ENCODE measurements around the gene TOB1.

TOB1 gene

GRCh38 chr17:50843150-50843905 is 22.8 kb downstream of the TOB1 start:
- H3K4me1 ChIP-seq (ENCODE audit: control insufficient read depth, insufficient read depth, low read length) = no peaks in the 10 kb centered on the region
- no peak overlapping the region for H3K4me3 ChIP-seq (ENCODE audit: low read length)
- no peak for DNase-seq (ENCODE audit: low read depth, low spot score)
- no peaks in the 10 kb centered on the region for H3K9me3 ChIP-seq (ENCODE audit: control insufficient read depth, insufficient read depth, low read length)
- H3K27ac ChIP-seq (ENCODE audit: low read length) = no peak overlapping the region
- WGBS (ENCODE audit: insufficient coverage, insufficient read length) = no CpG with 5 or more reads among the region's 16 CpGs
- no peaks in the 10 kb centered on the region for H3K36me3 ChIP-seq (ENCODE audit: control insufficient read depth, insufficient read depth, low read length)
- no peaks in the 10 kb centered on the region for H3K27me3 ChIP-seq (ENCODE audit: control insufficient read depth, insufficient read depth, low read length)

- no peaks in the 10 kb centered on the region for H3K36me3 ChIP-seq (ENCODE audit: control insufficient read depth, insufficient read depth, low read length)
- DNase-seq (ENCODE audit: low read depth, low spot score) = no peak
- no CpG with 5 or more reads among the region's 9 CpGs for WGBS (ENCODE audit: insufficient coverage, insufficient read length)
- no peak overlapping the region for H3K27ac ChIP-seq (ENCODE audit: low read length)
- no peak overlapping the region for H3K4me3 ChIP-seq (ENCODE audit: low read length)
- no peaks in the 10 kb centered on the region for H3K4me1 ChIP-seq (ENCODE audit: control insufficient read depth, insufficient read depth, low read length)
- no peaks in the 10 kb centered on the region for H3K9me3 ChIP-seq (ENCODE audit: control insufficient read depth, insufficient read depth, low read length)
- H3K27me3 ChIP-seq (ENCODE audit: control insufficient read depth, insufficient read depth, low read length) = no peaks in the 10 kb centered on the region
These were observed 23.5 kb downstream of the TOB1 start for GRCh38 chr17:50842506-50843149.

GRCh38 chr17:50841949-50842354 is 24.2 kb downstream of the TOB1 start:
- no CpG with 5 or more reads among the region's 8 CpGs for WGBS (ENCODE audit: insufficient coverage, insufficient read length)

GRCh38 chr17:50841277-50841948 is 24.7 kb downstream of the TOB1 start:
- no peak overlapping the region for H3K27ac ChIP-seq (ENCODE audit: low read length)
- H3K36me3 ChIP-seq (ENCODE audit: control insufficient read depth, insufficient read depth, low read length) = no peaks in the 10 kb centered on the region
- no peaks in the 10 kb centered on the region for H3K9me3 ChIP-seq (ENCODE audit: control insufficient read depth, insufficient read depth, low read length)
- no peak for DNase-seq (ENCODE audit: low read depth, low spot score)
- no CpG with 5 or more reads among the region's 11 CpGs for WGBS (ENCODE audit: insufficient coverage, insufficient read length)
- H3K27me3 ChIP-seq (ENCODE audit: control insufficient read depth, insufficient read depth, low read length) = no peaks in the 10 kb centered on the region
- no peak overlapping the region for H3K4me3 ChIP-seq (ENCODE audit: low read length)
- no peaks in the 10 kb centered on the region for H3K4me1 ChIP-seq (ENCODE audit: control insufficient read depth, insufficient read depth, low read length)

More at GRCh38 chr17:50841949-50842354, 24.2 kb downstream of the TOB1 start:
- Histone ChIP-seq H3K27me3 (ENCODE audit: control insufficient read depth, insufficient read depth, low read length) (no peaks in the 10 kb centered on the region), H3K4me1 (ENCODE audit: control insufficient read depth, insufficient read depth, low read length) (no peaks in the 10 kb centered on the region), H3K36me3 (ENCODE audit: control insufficient read depth, insufficient read depth, low read length) (no peaks in the 10 kb centered on the region), H3K4me3 (ENCODE audit: low read length) (no peak overlapping the region), H3K27ac (ENCODE audit: low read length) (no peak overlapping the region), H3K9me3 (ENCODE audit: control insufficient read depth, insufficient read depth, low read length) (no peaks in the 10 kb centered on the region)
- no peak for DNase-seq (ENCODE audit: low read depth, low spot score)

DNA sequence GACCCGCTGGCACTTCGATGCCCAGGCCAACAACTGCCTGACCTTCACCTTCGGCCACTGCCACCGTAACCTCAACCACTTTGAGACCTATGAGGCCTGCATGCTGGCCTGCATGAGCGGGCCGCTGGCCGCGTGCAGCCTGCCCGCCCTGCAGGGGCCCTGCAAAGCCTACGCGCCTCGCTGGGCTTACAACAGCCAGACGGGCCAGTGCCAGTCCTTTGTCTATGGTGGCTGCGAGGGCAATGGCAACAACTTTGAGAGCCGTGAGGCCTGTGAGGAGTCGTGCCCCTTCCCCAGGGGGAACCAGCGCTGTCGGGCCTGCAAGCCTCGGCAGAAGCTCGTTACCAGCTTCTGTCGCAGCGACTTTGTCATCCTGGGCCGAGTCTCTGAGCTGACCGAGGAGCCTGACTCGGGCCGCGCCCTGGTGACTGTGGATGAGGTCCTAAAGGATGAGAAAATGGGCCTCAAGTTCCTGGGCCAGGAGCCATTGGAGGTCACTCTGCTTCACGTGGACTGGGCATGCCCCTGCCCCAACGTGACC is 25.8 kb downstream of the TOB1 start:
- WGBS (ENCODE audit: insufficient coverage, insufficient read length) = no CpG with 5 or more reads among the region's 29 CpGs
- no peaks in the 10 kb centered on the region for H3K27me3 ChIP-seq (ENCODE audit: control insufficient read depth, insufficient read depth, low read length)
- no peaks in the 10 kb centered on the region for H3K4me1 ChIP-seq (ENCODE audit: control insufficient read depth, insufficient read depth, low read length)
- H3K9me3 ChIP-seq (ENCODE audit: control insufficient read depth, insufficient read depth, low read length) = no peaks in the 10 kb centered on the region
- H3K4me3 ChIP-seq (ENCODE audit: low read length) = no peak overlapping the region
- no peak overlapping the region for H3K27ac ChIP-seq (ENCODE audit: low read length)
- no peak for DNase-seq (ENCODE audit: low read depth, low spot score)
- no peaks in the 10 kb centered on the region for H3K36me3 ChIP-seq (ENCODE audit: control insufficient read depth, insufficient read depth, low read length)

- peaks cover 2% of the 10 kb centered on the region for H3K4me1 ChIP-seq (ENCODE audit: control insufficient read depth, insufficient read depth, low read length)
- DNase-seq (ENCODE audit: low read depth, low spot score) = no peak
- no peaks in the 10 kb centered on the region for H3K9me3 ChIP-seq (ENCODE audit: control insufficient read depth, insufficient read depth, low read length)
- H3K4me3 ChIP-seq (ENCODE audit: low read length) = no peak overlapping the region
- H3K27ac ChIP-seq (ENCODE audit: low read length) = no peak overlapping the region
- H3K27me3 ChIP-seq (ENCODE audit: control insufficient read depth, insufficient read depth, low read length) = no peaks in the 10 kb centered on the region
- no CpG with 5 or more reads among the region's 29 CpGs for WGBS (ENCODE audit: insufficient coverage, insufficient read length)
- H3K36me3 ChIP-seq (ENCODE audit: control insufficient read depth, insufficient read depth, low read length) = no peaks in the 10 kb centered on the region
These were observed 26.4 kb downstream of the TOB1 start for GRCh38 chr17:50839591-50840310.

DNA sequence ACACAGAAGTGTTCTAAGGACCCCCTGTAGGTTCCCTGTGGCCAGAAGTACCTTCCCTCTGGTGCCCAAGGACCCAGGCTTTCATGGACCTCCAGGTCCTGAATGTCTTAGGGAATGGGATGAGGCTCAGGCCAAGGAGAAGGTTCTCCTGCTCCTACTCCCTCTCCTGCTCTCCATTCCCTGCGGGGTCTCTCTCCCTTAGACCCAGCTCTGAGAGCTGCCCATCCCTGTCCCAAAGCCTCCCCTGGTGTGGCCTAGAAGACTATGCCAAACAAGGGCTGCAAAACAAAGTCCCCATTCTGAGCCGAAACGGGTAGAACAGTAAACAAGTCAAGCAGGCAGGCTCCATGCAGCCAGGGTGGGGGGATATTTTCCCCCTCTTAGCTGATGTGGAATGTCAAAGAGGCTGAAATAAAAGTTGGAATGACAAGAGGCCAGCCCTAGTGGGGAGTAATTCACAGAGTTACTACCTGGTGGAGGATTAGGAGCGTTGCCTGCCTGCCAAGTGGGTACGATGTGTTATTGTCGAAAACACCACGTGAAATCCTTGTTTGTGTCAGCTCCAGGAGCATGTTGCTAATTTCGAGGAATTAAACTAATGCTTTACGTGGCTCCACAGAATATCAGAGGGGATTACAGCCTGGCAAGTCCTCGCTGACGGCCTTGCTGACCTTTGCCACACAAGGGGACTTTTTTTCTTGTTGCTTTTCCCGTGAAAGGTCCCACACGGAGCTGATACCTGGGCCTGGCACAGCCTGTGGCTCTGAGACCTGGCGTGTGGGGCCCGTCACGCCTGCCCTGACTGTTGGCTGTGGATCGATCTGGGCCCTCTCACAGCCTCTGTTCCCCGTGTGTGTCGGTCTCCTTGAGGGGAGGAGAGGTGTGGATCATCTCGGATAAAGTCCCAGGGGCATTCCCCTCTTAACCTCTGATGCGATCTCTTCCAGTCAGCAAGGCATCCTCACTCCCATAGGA is 27.9 kb downstream of the TOB1 start:
- no CpG with 5 or more reads among the region's 21 CpGs for WGBS (ENCODE audit: insufficient coverage, insufficient read length)
- Histone ChIP-seq H3K4me1 (ENCODE audit: control insufficient read depth, insufficient read depth, low read length) (peaks cover 5% of the 10 kb centered on the region), H3K4me3 (ENCODE audit: low read length) (no peak overlapping the region), H3K9me3 (ENCODE audit: control insufficient read depth, insufficient read depth, low read length) (no peaks in the 10 kb centered on the region), H3K27me3 (ENCODE audit: control insufficient read depth, insufficient read depth, low read length) (no peaks in the 10 kb centered on the region), H3K27ac (ENCODE audit: low read length) (no peak overlapping the region), H3K36me3 (ENCODE audit: control insufficient read depth, insufficient read depth, low read length) (no peaks in the 10 kb centered on the region)
- no peak for DNase-seq (ENCODE audit: low read depth, low spot score)

DNA sequence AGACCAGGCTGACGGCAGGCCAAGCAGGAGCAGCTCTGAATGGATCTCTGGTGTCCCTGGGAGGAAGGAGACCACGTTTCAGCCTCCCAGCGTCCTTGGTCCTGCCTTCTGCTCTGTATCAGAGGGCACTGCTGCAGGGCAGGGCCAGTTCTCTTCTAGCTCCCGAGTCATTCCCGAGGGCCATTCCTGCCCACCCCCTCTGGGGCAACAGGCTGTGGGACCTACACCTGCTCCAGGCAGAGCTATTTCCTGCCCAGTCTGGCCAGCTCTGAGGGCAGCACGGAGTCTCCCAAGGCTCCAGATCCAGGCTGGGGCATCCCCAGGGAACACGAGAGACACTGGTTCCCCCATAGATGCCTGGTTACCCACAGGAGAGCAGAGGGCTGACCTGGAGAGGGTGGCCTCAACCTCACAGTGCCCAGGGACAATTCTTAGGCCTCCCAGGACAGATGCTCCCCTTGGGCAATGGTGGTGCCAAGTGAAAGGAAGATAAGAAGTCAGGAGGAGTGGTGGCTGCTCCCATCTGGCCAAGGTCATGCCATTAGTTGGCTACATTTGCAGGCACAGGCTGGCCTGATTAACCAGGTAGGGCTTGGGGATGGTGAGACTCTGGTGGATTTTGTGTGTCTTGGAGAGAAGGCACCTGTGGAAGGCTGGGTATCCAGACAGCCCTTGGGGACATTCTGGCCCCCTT is 28.7 kb downstream of the TOB1 start:
- no peak for DNase-seq (ENCODE audit: low read depth, low spot score)
- no peaks in the 10 kb centered on the region for H3K9me3 ChIP-seq (ENCODE audit: control insufficient read depth, insufficient read depth, low read length)
- peaks cover 5% of the 10 kb centered on the region for H3K4me1 ChIP-seq (ENCODE audit: control insufficient read depth, insufficient read depth, low read length)
- H3K36me3 ChIP-seq (ENCODE audit: control insufficient read depth, insufficient read depth, low read length) = no peaks in the 10 kb centered on the region
- no CpG with 5 or more reads among the region's 7 CpGs for WGBS (ENCODE audit: insufficient coverage, insufficient read length)
- H3K4me3 ChIP-seq (ENCODE audit: low read length) = no peak overlapping the region
- H3K27ac ChIP-seq (ENCODE audit: low read length) = no peak overlapping the region
- H3K27me3 ChIP-seq (ENCODE audit: control insufficient read depth, insufficient read depth, low read length) = no peaks in the 10 kb centered on the region

GRCh38 chr17:50836826-50837225 is 29.3 kb downstream of the TOB1 start:
- Histone ChIP-seq H3K27ac (ENCODE audit: low read length) (no peak overlapping the region), H3K4me3 (ENCODE audit: low read length) (no peak overlapping the region)
- WGBS (ENCODE audit: insufficient coverage, insufficient read length) = no CpG with 5 or more reads among the region's 11 CpGs

More at GRCh38 chr17:50836826-50837225, 29.3 kb downstream of the TOB1 start:
- DNase-seq (ENCODE audit: low read depth, low spot score) = no peak
- no peaks in the 10 kb centered on the region for H3K27me3 ChIP-seq (ENCODE audit: control insufficient read depth, insufficient read depth, low read length)
- no peaks in the 10 kb centered on the region for H3K9me3 ChIP-seq (ENCODE audit: control insufficient read depth, insufficient read depth, low read length)
- peaks cover 5% of the 10 kb centered on the region for H3K4me1 ChIP-seq (ENCODE audit: control insufficient read depth, insufficient read depth, low read length)
- no peaks in the 10 kb centered on the region for H3K36me3 ChIP-seq (ENCODE audit: control insufficient read depth, insufficient read depth, low read length)

Data from iPS DF 6.9 (cell line).